Measurements from ENCODE around the gene VAMP1. TPM values are rescaled to one million over a fixed set of nuclear protein-coding genes. Genes with fewer than 3 reads are reported as not detected.

The VAMP1 gene
- total and polyA plus RNA-seq, 10 of the 15 experiments (the other 5 are each of a cell fraction or from before 2014, with no cell fraction given) = 4.8 to 123 (median 27.5) TPM

GRCh38 chr12:6508087-6508486 lies 37.6 kb upstream of the VAMP1 start:
- Histone ChIP-seq H3K4me3 (no peak overlapping the region), H4K20me1 (ENCODE audit: control insufficient read depth, insufficient read depth) (no peaks in the 10 kb centered on the region), H3K4me1 (ENCODE audit: control insufficient read depth, insufficient read depth, low read length) (no peaks in the 10 kb centered on the region), H3K79me2 (ENCODE audit: control insufficient read depth, insufficient read depth, low read length) (peaks cover 5% of the 10 kb centered on the region), H3K27me3 (replicated peaks in 1 of 2; ENCODE audit: control insufficient read depth in 2 of 2, insufficient read depth in 2 of 2, low read length in 1 of 2) (no peaks in the 10 kb centered on the region), H3K9me3 (replicated peaks; ENCODE audit: control insufficient read depth, insufficient read depth, low read length) (no peaks in the 10 kb centered on the region), H2AFZ (ENCODE audit: control insufficient read depth, low read depth, low read length) (no peak overlapping the region), H3K9ac (ENCODE audit: control insufficient read depth, insufficient read depth, low read length) (no peak overlapping the region), H3K4me2 (ENCODE audit: control insufficient read depth, insufficient read depth) (no peak overlapping the region), H3K27ac (ENCODE audit: control insufficient read depth, insufficient read depth) (no peak overlapping the region), H3K36me3 (ENCODE audit: control insufficient read depth in 2 of 2, insufficient read depth in 2 of 2, low read length in 1 of 2) (peaks cover 16 to 37% of the 10 kb centered on the region in 2 experiments)
- FAIRE-seq (no peak), DNase-seq (ENCODE audit: low read depth, low spot score) (no peak), ATAC-seq (no peak)
- in situ Hi-C loops (cut with MboI) = no loop called here
- ChIA-PET CTCF (interaction anchor here (1.7 kb wide), 1 partner anchor 30 kb away, joined by 10 read pairs; no protein-coding TSS in a partner anchor), POLR2A (interaction anchor here (0.5 kb wide), 1 partner anchor 22 kb away, joined by 7 read pairs; no protein-coding TSS in a partner anchor), RAD21 (ENCODE audit: unreplicated experiment) (no interaction called here), SMC1A (ENCODE audit: uncharacterized antibody, unreplicated experiment) (interaction anchor here (1.2 to 1.5 kb wide), 3 partner anchors 11 to 96 kb away, joined by 3 to 4 read pairs (median 3); no protein-coding TSS in a partner anchor)
- intact Hi-C loops (cut with micrococcal nuclease; ENCODE audit: unreplicated experiment) = no loop called here
- BruUV-seq (replicated peaks) = no TSS peak
- WGBS (ENCODE audit: insufficient coverage, insufficient replicate concordance, low lambda C conversion rate, missing lambda C conversion rate) = 90% methylated on average over 7 of the region's 7 CpGs
- no peak for TF ChIP-seq ZNF687 (IDR thresholded peaks at IDR 0.05)
